ENCODE measurements around the gene TTLL6. TPM values are rescaled to one million over a fixed set of nuclear protein-coding genes. Genes with fewer than 3 reads are reported as not detected.

Gene TTLL6
- total RNA-seq, 1 experiment from 2014 or later = 2.4 TPM

GRCh38 chr17:48854774-48855476 lies 37.9 kb upstream of the TTLL6 start:
- no peaks in the 10 kb centered on the region for H3K79me1 ChIP-seq (ENCODE audit: insufficient read depth, low read depth, low read length, poor library complexity, severe bottlenecking)
- H3K79me2 ChIP-seq (ENCODE audit: insufficient read depth, low read length) = no peaks in the 10 kb centered on the region
- H2AK5ac ChIP-seq (ENCODE audit: insufficient read length, low read length) = no peak overlapping the region
- no peak overlapping the region for H2BK5ac ChIP-seq (ENCODE audit: insufficient read length, low read length)
- H3K4me1 ChIP-seq (ENCODE audit: insufficient read depth, low read length) = 0 out of 2 replicates have a peak, but pooled peaks cover 4% of the 10 kb centered on the region
- Mint-ChIP-seq H3K9me3 (no peaks in the 10 kb centered on the region), H3K27ac (peak overlapping the region in 2 of 3 experiments; percentile 25 to 28; a peak in 1 of 7 replicates), H3K27me3 (ENCODE audit: low read depth) (no peaks in the 10 kb centered on the region), H3K36me3 (ENCODE audit: insufficient read depth in 1 of 3, low read depth in 3 of 3) (peaks cover 0 to 7% (median 0%) of the 10 kb centered on the region in 3 experiments; a peak in 1 of 7 replicates), H3K4me1 (no peaks in the 10 kb centered on the region), H3K4me3 (no peak overlapping the region)
- no peak overlapping the region for H3K14ac ChIP-seq (ENCODE audit: insufficient read depth, low read length)
- H3K23ac ChIP-seq (ENCODE audit: insufficient read length, low read depth, low read length) = no peak overlapping the region
- no peak overlapping the region for H2BK120ac ChIP-seq (ENCODE audit: low read depth, low read length, poor library complexity, severe bottlenecking)
- TF ChIP-seq CTCF (conservative IDR thresholded peaks at IDR 0.05) = no peak
- no peak overlapping the region for H4K8ac ChIP-seq (replicated peaks; ENCODE audit: insufficient read length, low read depth, low read length)
- H2AFZ ChIP-seq (ENCODE audit: low read length) = no peak overlapping the region
- no peak overlapping the region for H3K27ac ChIP-seq (ENCODE audit: insufficient read length, low read depth, low read length)
- H4K91ac ChIP-seq (ENCODE audit: insufficient read length, low read depth, low read length) = no peak overlapping the region
- H3K27me3 ChIP-seq (ENCODE audit: insufficient read depth, low read length) = no peaks in the 10 kb centered on the region
- no peak overlapping the region for H2BK15ac ChIP-seq (ENCODE audit: low read depth, low read length)
- no peaks in the 10 kb centered on the region for H3K23me2 ChIP-seq (ENCODE audit: insufficient read length, low read depth, low read length, poor library complexity, severe bottlenecking)
- H3T11ph ChIP-seq (ENCODE audit: low read length) = no peak overlapping the region
- H3K4me2 ChIP-seq (ENCODE audit: insufficient read depth, insufficient read length, low read length) = no peak overlapping the region
- no peak overlapping the region for H2BK12ac ChIP-seq (ENCODE audit: insufficient read length, low read depth, low read length)
- H3K18ac ChIP-seq (ENCODE audit: insufficient read length, low read depth, low read length) = no peak overlapping the region
- H4K5ac ChIP-seq (ENCODE audit: insufficient read length, low read depth, low read length) = no peak overlapping the region
- H3K9ac ChIP-seq (ENCODE audit: extremely low read depth, insufficient read length, low read length) = no peak overlapping the region
- no peaks in the 10 kb centered on the region for H4K20me1 ChIP-seq (ENCODE audit: control insufficient read depth, insufficient read depth, insufficient read length)
- WGBS (ENCODE audit: extremely low coverage, insufficient read length, low lambda C conversion rate) = no CpG with 5 or more reads among the region's 7 CpGs
- H3K56ac ChIP-seq (ENCODE audit: insufficient read length, low read depth, low read length) = no peak overlapping the region
- DNase-seq = no peak
- H2BK20ac ChIP-seq (ENCODE audit: low read depth, low read length, poor library complexity, severe bottlenecking) = no peak overlapping the region
- no peak overlapping the region for H3K4ac ChIP-seq (ENCODE audit: low read depth, low read length)
- no peaks in the 10 kb centered on the region for H3K9me3 ChIP-seq (ENCODE audit: control insufficient read depth, low read depth, low read length)

All from H9 (cell line).